HG03469 (cell line): ENCODE data around the gene PTGER1.
"Not testable (repeated sequence)": the region's sequence is repeated elsewhere in the genome, so short reads cannot be mapped to it uniquely, and the experiment has no call there.

ENCODE experiments used
- ATAC-seq: cut with Tn5 transposase; IDR thresholded peaks from one replicate; pipeline ENCODE4 v1.9.1; 2021; ENCODE audit warnings: mild to moderate bottlenecking, moderate library complexity, moderate number of reproducible peaks; ENCODE audit not compliant: unreplicated experiment

PTGER1 gene, protein sequence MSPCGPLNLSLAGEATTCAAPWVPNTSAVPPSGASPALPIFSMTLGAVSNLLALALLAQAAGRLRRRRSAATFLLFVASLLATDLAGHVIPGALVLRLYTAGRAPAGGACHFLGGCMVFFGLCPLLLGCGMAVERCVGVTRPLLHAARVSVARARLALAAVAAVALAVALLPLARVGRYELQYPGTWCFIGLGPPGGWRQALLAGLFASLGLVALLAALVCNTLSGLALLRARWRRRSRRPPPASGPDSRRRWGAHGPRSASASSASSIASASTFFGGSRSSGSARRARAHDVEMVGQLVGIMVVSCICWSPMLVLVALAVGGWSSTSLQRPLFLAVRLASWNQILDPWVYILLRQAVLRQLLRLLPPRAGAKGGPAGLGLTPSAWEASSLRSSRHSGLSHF

DNA sequence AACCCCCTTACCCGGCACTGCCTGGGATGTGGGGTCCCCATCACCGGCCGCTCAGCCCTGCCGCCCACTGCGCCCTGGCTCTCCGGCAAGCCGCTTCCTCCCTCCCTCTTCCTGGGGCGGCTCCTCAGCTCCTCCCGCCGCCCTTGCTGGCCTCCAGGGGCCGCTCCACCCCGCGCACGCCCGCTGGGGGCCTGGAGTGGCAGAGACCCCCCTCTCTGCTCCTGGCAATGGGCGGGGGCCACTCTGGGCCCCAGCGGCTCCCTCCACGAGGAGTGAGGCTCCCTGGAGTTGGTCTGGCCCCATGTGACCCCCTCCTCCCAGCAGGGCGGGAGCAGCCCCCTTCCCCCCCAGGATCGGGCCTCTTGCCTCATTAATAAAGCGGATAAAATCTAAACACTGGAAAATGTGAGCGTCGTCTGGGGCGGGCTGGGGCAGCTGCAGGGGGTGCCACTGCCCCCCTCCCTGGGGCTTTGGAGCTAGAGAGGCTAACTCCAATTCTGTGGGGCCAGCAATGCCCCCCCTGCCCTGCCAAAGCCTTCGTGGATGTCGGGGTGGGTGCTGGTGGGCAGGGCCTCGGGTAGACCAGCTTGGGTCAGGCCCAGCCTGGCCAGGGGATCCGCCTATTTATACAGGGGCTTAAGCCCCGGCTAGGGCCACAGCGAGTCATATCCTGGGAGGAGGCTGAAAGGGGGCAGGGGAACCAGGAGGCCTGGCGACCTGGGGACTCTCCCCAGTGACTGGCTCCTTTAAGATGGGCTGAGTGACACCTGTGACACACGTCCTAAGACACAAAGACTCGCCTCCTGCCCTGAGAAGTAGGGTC is at the start of gene PTGER1:
Gene PTGER1, minus strand, starts transcription at position 104 of the 823 bp plus-strand sequence. CDS start 1,034 bp downstream, outside the sequence.
- ATAC-seq = no peak

DNA sequence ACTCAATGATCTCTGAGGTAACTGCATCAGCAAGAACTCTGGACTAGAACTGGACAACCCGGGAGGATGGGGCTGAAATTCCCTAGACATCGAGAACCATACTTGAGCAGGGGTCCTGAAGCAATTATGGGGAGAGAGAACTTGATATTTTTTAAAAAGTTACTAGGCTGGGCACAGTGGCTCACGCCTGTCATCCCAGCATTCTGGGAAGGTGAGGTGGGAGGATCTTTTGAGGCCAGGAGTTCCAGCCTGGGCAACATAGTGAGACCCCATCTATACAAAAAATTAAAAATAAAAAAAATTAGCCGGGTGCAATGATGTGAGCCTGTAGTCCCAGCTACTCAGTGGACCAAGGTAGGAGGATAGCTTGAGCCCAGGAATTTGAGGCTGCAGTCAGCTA is 45.4 kb upstream of the PTGER1 start:
- no peak for ATAC-seq

DNA sequence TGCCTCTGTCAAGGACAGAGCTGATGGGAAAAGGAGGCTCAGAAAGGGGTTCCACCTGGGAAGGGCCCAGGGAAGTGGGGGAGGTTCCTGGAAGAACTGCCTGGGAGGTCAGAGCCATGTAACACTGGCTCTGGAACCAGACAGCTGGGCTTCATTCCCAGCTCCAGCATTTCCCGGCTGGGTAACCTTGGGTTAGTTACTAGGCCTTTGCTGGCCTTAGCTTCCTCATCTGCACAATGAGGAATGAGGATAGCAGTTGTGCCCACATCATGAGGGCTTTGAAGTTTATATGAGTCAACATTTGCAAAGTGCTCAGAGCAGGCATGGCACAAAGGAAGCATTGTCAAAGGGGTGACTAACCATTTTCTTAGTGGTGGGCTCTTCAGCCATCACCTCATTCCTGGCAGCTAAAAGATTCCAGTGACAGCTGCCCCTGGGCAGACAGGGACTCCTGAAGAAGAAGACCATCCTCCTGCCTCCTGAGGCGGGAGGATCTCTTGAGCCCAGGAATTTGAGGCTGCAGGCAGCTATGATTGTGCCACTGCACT is 44.8 kb upstream of the PTGER1 start:
- ATAC-seq = no peak

DNA sequence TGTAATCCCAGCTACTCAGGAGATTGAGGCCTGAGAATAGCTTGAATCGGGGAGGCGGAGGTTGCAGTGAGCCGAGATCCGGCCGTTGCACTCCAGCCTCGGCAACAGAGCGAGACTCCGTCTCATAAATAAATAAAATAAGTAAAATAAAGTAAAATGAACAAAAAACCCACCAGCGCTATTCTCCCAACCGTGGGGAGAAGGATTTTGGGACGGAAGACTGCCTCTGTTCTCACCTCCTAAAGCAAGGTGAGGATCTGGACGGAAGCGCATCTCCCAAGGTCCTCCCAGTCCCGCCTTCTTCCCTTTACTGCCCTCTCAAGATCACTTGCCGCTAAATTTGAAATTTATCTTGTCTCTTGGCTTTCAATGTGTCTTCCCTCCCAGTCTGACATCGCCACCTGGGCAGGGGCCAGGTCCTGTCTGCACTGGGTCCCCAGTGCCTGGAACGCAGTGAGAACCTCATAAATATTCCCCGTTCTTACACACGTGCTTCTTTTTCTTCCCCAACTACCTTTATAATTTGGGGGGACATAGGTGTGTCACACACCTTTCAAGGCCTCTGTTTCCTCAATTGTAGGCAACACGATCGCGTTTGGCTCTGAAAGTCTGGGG is 44.2 kb upstream of the PTGER1 start:
- ATAC-seq = no peak

DNA sequence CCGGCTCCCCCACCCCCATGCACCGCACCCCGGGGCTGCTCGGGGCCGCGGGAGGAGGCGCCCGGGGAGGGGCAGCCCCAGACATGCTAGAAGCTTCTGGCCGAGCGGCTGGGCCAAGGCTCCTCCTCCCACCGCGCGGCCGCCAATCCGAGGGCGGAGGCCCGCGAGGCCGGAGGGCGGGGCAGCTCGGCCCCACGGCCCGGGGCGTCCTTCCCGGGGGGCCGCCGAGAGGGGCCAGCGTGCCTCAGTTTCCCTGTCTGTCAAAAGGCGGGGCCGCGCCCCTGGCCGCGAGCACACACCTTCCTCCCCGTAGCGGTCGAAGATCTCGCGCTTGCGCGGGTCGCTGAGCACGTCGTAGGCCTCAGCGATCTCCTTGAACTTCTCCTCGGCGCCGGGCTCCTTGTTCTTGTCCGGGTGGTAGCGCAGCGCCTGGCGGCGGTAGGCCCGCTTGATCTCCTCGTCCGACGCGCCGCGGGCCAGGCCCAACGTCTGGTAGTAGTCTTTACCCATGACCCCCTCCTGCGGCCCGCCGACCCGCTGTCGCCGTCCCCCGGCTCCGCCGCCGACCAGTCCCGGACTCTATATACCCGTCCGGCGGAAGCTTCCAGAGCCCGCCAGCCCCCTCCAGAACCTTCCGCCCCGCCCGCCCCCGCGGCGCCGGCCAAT is 42.8 kb upstream of the PTGER1 start, which contains the start of gene DNAJB1:
Gene DNAJB1, minus strand, starts transcription at position 558 of the 666 bp plus-strand sequence. Its CDS starts 48 bp downstream, at position 510.
- peak; percentile 33 for ATAC-seq

DNA sequence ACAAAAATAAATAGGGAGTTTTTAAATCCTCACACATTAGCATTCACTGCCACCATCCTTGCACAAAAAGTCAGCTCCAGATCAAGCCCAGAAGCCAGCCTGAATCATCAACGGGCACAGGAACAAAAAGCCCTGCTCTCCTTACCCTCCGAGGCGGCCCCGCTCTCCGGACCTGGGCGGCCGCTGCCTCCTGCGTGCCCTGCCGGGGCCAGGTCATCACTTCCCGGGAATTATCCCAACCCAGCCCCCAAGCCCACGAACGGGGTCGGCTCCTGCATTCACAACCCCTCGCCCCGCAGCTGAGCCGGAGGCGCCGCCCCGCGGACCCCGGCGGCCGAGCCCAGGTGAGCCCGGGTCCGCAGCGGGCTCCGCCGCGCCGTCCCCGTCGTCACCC is 42.3 kb upstream of the PTGER1 start:
- ATAC-seq = no peak

DNA sequence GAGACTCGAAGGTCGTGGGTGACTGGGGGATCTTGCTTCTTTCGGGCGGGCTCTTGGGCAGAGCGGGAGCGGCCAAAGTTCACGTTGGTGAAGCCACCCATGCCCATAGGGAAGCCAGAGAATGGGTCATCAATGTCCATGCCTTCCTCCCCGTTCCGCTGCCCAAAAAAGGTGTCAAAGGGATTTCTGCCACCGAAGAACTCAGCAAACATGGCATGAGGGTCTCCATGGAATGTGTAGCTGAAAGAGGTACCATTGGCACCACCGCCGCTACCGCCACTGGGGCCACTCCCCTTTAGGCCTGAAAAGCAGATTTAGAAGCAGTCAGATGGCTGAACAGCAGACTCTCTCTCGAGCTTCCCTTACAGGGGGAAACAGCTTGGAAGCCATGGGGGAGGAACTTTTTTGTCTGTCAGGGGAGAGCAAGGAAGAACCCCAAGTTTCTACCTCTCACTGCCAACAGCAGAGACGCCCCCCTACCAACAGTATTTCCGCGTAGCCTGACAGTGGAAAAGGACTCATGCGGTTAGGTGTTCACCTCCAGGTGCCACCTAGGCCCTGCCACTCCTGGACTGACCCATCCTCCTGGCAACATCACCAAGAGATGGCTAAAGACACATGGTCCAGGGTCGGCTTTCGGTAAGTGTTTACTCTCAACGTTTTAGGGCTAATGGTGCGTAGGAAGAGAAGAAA is 41.7 kb upstream of the PTGER1 start:
- no peak for ATAC-seq

DNA sequence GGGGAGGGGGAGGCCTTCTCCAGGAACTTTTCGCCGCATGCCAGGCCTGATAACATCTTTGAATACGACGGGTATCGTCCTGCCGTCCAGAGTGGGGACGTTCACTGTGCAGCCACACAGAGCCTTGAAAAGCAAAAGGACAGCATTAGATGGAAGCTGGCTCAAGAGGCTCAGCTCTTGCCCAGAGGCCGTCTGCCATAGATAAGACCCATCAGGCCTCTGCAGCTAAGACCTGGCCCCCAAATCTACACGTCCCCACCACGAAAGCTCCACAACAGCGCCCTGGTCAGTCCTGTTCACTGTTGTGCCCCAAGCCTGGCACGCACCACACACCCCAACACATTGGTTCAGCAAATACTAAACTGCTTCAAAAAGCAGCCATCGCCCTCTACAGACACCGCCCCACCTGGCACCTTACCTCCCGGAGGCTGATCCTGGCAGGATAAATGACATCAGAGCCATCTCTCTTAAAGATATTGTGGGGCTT is 40.9 kb upstream of the PTGER1 start:
- no peak for ATAC-seq

DNA sequence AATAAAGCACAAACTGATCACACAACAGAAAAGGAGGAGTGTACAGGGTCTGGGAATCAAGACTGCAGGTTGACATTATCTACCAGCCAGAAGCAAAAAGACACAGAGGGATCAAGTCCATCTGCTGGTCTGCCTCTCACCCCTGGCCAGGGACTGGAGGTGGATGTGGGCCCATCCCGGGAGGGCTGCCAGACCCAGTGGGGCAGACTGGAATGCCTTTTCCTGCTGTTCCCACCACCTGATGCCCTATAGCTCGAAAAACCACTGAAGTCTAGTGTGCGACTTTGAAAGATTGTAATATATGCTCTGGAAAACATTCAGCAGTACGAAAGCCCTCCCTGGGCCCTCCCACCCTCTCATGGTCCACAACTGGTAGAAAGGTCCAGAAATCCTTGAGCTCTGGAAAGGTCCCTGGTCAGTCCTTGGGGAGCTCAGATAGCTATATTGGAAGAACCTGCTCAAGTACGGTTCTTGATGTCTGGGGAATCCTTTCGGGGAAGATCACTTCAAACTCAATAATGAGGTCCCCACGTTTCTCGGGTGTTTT is 40.4 kb upstream of the PTGER1 start:
- no peak for ATAC-seq

DNA sequence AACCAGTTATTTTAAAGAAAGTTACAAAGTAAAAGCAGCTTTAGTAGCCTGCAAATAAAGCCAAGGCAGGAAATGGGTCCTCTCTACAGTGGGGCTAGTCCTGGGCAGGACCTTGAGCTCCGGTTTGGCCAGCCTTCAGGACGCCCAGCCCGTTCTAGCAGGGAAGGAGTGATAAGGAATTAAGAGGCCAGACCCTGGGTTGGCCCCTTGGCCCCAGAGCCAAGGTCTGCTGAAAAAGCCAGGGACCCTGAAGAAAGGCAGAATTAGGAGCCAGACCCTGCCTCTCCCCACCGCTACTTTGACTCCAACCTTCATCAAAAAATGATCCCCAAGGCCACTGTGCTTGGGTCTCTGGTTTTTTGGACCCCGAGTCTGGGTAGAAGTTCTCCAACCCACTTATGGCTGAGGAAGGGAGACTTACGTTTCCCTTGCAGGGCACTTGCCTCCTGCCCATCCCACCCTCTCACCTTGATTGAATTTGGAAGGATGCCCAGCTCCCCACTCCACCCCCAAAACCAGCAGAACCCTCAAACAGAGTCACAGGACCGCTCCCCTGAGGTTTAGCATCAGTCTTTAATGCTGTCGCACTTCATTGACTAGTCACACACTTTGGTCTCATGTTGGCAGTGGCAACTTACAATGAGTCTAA is 39.2 kb upstream of the PTGER1 start:
- no peak for ATAC-seq

DNA sequence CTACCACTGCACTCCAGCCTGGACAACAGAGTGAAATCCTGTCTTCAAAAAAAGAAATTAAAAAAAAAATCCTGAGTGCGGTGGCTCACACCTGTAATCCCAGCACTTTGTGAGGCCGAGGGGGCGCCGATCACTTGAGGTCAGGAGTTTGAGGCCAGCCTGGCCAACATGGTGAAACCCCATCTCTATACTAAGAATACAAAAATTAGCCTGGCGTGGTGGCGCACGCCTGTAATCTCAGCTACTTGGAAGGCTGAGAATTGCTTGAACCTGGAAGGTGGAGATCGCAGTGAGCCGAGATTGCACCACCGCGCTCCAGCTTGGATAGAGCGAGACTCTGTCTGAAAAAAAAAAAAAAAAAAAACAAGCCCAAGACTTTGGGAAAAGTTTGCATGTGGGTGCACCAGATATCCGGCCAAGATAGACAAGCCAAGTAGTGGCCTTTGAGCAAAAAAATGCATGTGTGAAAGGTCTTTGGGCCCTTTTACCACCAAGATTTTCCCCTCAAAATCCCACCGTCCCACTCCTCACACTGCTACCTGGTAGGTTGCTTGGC is 37.3 kb upstream of the PTGER1 start:
- no peak for ATAC-seq

DNA sequence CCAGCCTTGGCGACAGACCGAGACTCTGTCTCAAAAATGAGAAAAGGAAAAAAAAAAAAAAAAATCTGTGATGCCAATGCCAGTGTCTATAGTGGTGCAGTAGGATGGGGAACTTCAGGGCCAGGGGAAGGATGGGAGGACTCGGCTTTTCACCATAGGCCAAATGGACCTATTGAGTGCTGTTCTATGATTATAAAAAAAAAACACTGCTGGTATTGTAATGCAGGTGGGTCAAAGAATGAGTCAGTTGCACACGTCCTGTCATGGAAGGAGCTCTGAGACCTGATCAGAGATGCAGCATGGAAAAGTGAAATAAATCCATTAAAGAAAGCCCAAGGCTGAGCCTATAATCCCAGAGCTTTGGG is 36.1 kb upstream of the PTGER1 start:
- ATAC-seq = no peak

DNA sequence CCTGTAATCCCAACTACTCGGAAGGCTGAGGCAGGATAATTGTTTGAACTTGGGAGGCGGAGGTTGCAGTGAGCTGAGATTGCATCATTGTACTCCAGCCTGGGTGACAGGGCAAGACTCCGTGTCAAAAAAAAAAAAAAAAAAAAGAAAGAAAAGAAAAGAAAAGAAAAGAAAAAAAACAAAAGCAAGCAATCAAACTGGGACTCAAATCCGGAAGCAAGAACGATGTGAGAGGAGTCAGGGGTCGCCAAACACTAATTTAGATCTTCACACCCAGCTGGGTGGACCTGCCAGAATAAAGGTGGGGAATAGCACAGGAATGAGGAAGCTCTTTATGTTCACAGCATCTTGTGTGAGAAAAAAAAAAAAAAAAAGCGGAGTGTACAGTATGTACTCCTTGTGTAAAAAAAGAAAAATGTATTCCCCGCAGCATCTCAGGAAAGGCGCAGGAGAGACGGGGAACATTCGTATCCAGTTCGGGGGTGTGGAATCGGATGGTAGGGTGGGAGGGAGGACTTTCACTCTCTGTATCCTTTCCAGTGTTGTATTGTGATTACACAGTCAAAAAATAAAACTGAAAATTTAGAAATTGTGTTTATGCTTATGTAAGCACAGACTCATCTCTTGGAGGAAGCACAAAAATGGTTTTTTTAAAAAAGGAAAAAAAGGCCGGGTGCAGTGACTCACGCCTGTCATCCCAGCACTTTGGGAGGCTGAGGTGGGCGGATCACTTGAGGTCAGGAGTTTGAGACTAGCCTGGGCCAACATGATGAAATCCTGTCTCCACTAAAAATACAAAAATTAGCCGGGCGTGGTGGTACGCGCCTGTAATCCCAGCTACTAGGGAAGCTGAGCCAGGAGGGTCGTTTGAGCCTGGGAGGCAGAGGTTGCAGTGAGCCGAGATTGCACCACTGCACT is 35.4 kb upstream of the PTGER1 start:
- ATAC-seq = no peak

DNA sequence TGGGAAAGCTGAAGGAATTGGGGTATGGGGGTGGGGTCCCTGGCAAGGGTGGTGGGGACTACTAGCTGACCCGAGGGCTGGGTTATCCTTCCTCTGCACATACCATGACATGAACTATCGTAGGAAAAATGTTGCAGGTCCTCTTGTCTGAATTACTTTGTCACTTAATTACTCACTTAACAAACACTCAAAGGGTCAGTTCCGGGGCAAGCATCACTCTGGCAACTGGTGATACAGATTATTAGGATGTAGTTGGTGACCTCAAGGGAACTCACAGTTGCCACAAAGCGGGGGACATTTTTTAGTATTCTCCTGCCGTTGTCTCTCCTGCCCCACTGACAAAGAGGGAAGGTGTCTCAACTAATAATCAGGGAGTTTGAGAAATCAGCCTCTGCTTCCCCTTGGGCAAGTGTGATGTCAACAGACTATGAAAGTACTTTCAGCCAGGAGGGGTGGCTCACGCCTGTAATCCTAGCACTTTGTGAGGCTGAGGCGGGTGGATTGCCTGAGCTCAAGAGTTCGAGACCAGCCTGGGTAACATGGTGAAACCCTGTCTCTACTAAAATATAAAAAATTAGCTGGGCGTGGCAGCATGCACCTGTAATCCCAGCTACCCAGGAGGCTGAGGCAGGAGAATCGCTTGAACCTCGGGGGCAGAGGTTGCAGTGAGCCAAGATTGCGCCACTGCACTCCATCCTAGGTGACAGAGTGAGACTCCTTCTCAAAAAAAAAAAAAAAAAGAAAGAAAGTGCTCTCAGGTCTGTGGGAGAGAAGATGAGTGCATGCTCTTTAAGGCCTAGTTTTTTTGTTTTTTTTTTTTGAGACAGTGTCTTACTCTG is 32.8 kb upstream of the PTGER1 start:
- no peak for ATAC-seq

DNA sequence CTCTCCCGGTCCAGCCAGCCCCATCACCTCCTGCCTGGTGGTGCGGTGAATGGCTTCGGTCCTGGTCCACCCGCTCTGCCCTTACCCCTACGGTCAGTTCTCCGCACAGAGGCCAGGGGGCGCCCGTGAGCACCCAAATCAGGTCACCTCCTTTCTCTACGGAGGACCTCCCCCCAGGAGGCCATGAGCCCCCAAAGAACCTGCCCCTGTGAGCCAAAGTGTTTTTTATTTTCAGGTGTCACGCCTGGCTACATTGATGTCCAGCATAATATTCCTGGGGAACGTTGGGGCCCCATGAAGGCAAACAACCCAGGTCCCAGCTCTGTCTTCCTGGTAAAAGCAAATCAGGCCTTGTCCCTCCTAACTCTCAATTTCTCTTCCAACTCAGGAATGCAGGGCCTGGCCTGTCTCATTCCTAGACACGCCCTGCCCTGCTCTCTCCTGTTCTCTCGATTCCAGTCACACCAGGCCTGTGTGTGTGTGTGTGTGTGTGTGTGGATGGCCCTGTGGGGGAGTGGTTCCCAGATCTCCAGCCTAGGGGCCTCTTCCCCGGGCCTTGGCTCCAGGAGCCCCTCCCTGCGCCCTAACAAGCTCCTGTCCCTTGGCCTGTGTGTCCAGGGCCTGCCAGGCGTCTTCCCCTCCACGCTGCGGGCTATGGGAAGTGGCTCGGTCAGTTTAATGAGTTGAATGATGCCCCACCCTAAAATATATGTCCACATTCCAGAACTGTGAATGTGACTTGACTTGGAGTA is 30.5 kb upstream of the PTGER1 start:
- no peak for ATAC-seq

DNA sequence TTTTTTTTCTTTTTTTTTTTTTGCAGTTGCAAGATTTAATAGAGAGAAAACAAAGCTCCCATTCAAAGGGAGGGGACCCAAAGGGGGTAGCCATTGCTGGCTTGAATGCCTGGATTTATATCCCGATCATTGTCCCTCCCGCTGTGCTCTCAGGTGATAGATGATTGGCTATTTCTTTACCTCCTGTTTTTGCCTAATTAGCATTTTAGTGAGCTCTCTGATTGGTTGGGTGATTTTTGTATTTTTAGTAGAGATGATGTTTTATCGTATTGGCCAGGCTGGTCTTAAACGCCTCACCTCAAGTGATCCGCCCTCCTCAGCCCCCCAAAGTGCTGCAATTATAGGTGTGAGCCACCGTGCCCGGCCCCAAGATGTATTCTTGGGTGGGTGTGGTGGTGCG is 29.4 kb upstream of the PTGER1 start:
- not testable (repeated sequence) for ATAC-seq
